Fibroblast of lung (primary cell): Measurements from ENCODE around the gene IFT122. TPM values are rescaled to one million over a fixed set of nuclear protein-coding genes. Genes with fewer than 3 reads are reported as not detected.

Experiments used
- DNase-seq, 2 donors: peaks; one replicate each; pipeline versions ENCODE4 v3.0.0 to v3.0.0-alpha.2; 2010; ENCODE audit warnings: low read depth in 2 of 2
- H2AFZ ChIP-seq: 2 replicates; pipeline ENCODE4 v1.5.1; 2012; ENCODE audit warnings: low read length, control low read depth, inconsistent platforms
- H3K27ac ChIP-seq: 2 replicates; pipeline ENCODE4 v1.5.1; 2011; ENCODE audit warnings: low read length, control low read depth; ENCODE audit not compliant: insufficient read depth
- H3K27me3 ChIP-seq: 2 replicates; pipeline ENCODE4 v1.5.1; 2011; ENCODE audit warnings: mild to moderate bottlenecking, low read length; ENCODE audit not compliant: control insufficient read depth, insufficient read depth
- H3K36me3 ChIP-seq: 2 replicates; pipeline ENCODE4 v1.5.1; 2011; ENCODE audit warnings: low read length; ENCODE audit not compliant: control insufficient read depth, insufficient read depth
- H3K4me1 ChIP-seq: 2 replicates; pipeline ENCODE4 v1.5.1; 2011; ENCODE audit warnings: low read length; ENCODE audit not compliant: control insufficient read depth, insufficient read depth; ENCODE audit errors: extremely low read depth
- H3K4me2 ChIP-seq: 2 replicates; pipeline ENCODE4 v1.5.1; 2011; ENCODE audit warnings: low read length, control low read depth; ENCODE audit not compliant: insufficient read depth; ENCODE audit errors: extremely low read depth
- H3K4me3 ChIP-seq, 4 experiments: fragments of 200-600 bp in 1 of 4; sonication (generic) in 1 of 4; replicated peaks in 1 of 4; 2 replicates each; pipeline ENCODE4 v1.5.1; 2011 to 2016; ENCODE audit warnings: low read length in 4 of 4, low read depth in 3 of 4, mild to moderate bottlenecking in 3 of 4, control low read depth in 2 of 4, inconsistent platforms in 1 of 4, mixed read lengths in 1 of 4; ENCODE audit not compliant: insufficient read depth in 1 of 4; ENCODE audit errors: control extremely low read depth in 1 of 4
- H3K79me2 ChIP-seq: 2 replicates; pipeline ENCODE4 v1.5.1; 2012; ENCODE audit warnings: mild to moderate bottlenecking, low read length, inconsistent platforms; ENCODE audit not compliant: control insufficient read depth, insufficient read depth
- H3K9ac ChIP-seq: 2 replicates; pipeline ENCODE4 v1.5.1; 2011; ENCODE audit warnings: mild to moderate bottlenecking, low read length, control low read depth; ENCODE audit not compliant: insufficient read depth
- H3K9me3 ChIP-seq: 2 replicates; pipeline ENCODE4 v1.5.1; 2012; ENCODE audit warnings: low read depth, low read length; ENCODE audit not compliant: control insufficient read depth, insufficient read depth
- H4K20me1 ChIP-seq: 2 replicates; pipeline ENCODE4 v1.5.1; 2011; ENCODE audit warnings: low read length; ENCODE audit not compliant: control insufficient read depth, insufficient read depth; ENCODE audit errors: extremely low read depth
- CTCF ChIP-seq, 2 donors: IDR thresholded peaks in 1 of 2; conservative IDR thresholded peaks in 1 of 2; 1 replicate in 1 of 2; 2 replicates in 1 of 2; pipeline ENCODE4 v1.5.1; 2011 to 2012; ENCODE audit warnings: low read length in 2 of 2, control low read depth in 1 of 2, inconsistent platforms in 1 of 2, low read depth in 1 of 2, mild to moderate bottlenecking in 1 of 2
- EZH2 ChIP-seq: IDR thresholded peaks from 2 replicates; pipeline ENCODE4 v1.5.1; 2012; ENCODE audit warnings: low read length, control low read depth, mild to moderate bottlenecking; ENCODE audit errors: missing control alignments
- polyA plus RNA-seq, 2 donors: library from polyadenylated mRNA; depleted of rRNA in 1 of 2; stranded (reverse) in 1 of 2; unstranded in 1 of 2; fragments of >200 nt; gene quantifications; 2 replicates each; pipeline ENCODE4 v1.2.1, GENCODE V29; 2011 to 2012; ENCODE audit warnings: missing spikeins in 1 of 2
- total RNA-seq: library from RNA; depleted of rRNA; stranded (reverse); fragments of >200 nt; gene quantifications from 2 replicates; pipeline ENCODE4 v1.2.1, GENCODE V29; 2014

The IFT122 gene
- total and polyA plus RNA-seq, 2 donors (not counting 1 experiment from before 2014, with no cell fraction given): 13.2 to 27.2 TPM

GRCh38 chr3:129473067-129473768 lies 33.2 kb downstream of the IFT122 start:
- no peak for TF ChIP-seq EZH2
- TF ChIP-seq CTCF (conservative IDR thresholded peaks at IDR 0.05 in 1 of 2, IDR thresholded peaks at IDR 0.05 in 1 of 2; ENCODE audit: low read depth in 1 of 2, low read length in 2 of 2): no peak
- Histone ChIP-seq H3K4me2 (no peak overlapping the region), H3K4me1 (no peaks in the 10 kb centered on the region), H3K27ac (no peak overlapping the region), H3K9me3 (no peaks in the 10 kb centered on the region), H3K79me2 (no peaks in the 10 kb centered on the region), H3K9ac (no peak overlapping the region), H2AFZ (no peak overlapping the region), H3K27me3 (no peaks in the 10 kb centered on the region), H3K4me3 (no peak overlapping the region), H4K20me1 (no peaks in the 10 kb centered on the region), H3K36me3 (peaks cover 9% of the 10 kb centered on the region)
- DNase-seq: no peak

GRCh38 chr3:129473769-129474152 lies 33.7 kb downstream of the IFT122 start:
- no peak overlapping the region for H2AFZ ChIP-seq

More at GRCh38 chr3:129473769-129474152, 33.7 kb downstream of the IFT122 start:
- peaks cover 9% of the 10 kb centered on the region for H3K36me3 ChIP-seq
- no peak for DNase-seq
- no peak overlapping the region for H3K4me3 ChIP-seq
- TF ChIP-seq CTCF (conservative IDR thresholded peaks at IDR 0.05 in 1 of 2, IDR thresholded peaks at IDR 0.05 in 1 of 2; ENCODE audit: low read depth in 1 of 2, low read length in 2 of 2) (no peak), EZH2 (no peak)
- no peaks in the 10 kb centered on the region for H3K4me1 ChIP-seq
- no peaks in the 10 kb centered on the region for H3K9me3 ChIP-seq
- no peak overlapping the region for H3K9ac ChIP-seq
- no peak overlapping the region for H3K4me2 ChIP-seq
- no peaks in the 10 kb centered on the region for H3K27me3 ChIP-seq
- H4K20me1 ChIP-seq: no peaks in the 10 kb centered on the region
- H3K27ac ChIP-seq: no peak overlapping the region
- H3K79me2 ChIP-seq: no peaks in the 10 kb centered on the region
